ENCODE measurements around the gene AGAP3.

The AGAP3 gene

DNA sequence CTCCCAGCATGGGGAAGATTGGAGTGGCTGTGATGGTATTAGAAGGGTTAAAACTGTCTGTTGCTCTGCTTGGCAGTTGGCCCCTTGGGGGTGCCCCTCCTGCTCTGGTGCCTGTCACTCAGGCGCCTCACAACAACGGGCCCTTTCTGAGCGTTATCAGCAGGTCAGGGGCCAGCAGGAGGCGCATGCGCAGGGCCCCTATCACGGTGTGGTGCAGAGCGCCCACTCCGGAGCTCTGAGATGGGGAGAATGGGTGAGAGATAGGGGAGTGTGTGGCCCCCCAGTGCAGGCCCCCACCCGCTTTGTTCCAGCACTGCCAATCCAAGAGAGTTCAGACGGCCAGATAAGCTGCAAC lies 56.4 kb downstream of the AGAP3 start:
- no peak overlapping the region for H3K4me3 ChIP-seq (ENCODE audit: control insufficient read depth, low read depth, low read length)
- DNase-seq (ENCODE audit: low read depth), result no peak
- TF ChIP-seq CTCF (conservative IDR thresholded peaks at IDR 0.05; ENCODE audit: control insufficient read depth, insufficient read depth, low read depth, low read length), result no peak

DNA sequence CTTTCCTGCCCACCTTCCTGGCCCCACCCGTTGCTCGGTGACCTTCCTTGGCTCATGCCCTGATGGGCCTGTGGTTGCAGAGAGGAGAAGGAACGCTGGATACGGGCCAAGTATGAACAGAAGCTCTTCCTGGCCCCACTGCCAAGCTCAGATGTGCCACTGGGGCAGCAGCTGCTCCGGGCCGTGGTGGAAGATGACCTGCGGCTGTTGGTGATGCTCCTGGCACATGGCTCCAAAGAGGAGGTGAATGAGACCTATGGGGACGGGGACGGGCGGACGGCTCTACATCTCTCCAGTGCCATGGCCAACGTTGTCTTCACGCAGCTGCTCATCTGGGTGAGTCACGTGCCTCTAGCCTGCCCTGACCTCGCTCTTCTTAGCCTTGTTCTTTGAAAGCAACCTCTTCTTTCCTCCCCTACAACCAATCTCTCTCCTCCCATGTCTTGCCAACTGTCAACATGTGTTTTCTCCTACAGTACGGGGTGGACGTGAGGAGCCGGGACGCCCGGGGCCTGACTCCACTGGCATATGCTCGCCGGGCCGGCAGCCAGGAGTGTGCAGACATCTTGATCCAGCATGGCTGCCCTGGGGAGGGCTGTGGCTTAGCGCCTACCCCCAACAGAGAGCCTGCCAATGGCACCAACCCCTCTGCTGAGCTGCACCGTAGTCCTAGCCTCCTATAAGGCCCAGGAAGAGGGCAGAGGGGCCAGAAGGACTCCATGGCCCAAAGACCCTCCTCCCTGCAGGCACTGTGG lies 57.2 kb downstream of the AGAP3 start:
- H3K4me3 ChIP-seq (ENCODE audit: control insufficient read depth, low read depth, low read length), result no peak overlapping the region
- TF ChIP-seq CTCF (conservative IDR thresholded peaks at IDR 0.05; ENCODE audit: control insufficient read depth, insufficient read depth, low read depth, low read length), result no peak
- peak; percentile 11 for DNase-seq (ENCODE audit: low read depth)

DNA sequence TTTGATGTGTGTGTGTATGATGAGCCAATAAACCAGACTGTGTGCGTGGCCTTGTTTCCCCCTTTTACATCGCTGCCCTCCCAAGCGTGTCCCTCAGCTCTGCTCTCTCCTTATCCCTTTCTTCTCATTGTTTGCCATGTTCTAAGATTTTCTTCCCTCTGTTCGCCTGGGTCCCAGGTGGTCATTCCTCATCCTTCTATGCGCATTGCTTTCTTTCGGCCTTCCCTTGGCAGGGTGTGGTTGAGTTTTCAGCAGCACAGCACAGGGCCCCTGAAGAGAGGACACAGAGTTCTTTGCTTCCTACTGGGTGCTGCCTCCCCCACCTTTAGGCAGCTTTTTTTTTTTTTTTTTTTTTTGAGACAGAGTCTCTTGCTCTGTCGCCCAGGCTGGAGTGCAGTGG lies 58.1 kb downstream of the AGAP3 start:
- DNase-seq (ENCODE audit: low read depth), result no peak
- no peak for TF ChIP-seq CTCF (conservative IDR thresholded peaks at IDR 0.05; ENCODE audit: control insufficient read depth, insufficient read depth, low read depth, low read length)
- no peak overlapping the region for H3K4me3 ChIP-seq (ENCODE audit: control insufficient read depth, low read depth, low read length)

DNA sequence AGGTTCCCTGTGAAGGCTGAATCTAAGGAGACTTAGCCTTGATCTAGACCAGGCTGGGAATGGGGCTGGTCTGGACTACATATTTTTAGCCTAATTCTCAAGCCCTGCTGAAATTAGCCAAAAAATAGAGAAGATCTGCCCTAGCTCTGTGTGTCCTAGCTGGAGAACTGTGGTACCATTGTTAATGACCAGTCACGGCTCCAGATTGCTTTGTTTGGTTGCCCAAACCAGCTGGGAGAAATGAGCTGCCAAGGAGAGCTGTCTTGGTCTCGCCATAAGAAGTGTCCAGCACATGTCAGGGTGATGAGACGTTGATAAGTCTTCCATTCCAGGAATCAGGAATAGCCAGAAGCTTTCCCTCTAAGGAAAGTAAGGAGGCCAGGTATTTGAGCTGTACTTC lies 60.5 kb downstream of the AGAP3 start:
- no peak overlapping the region for H3K4me3 ChIP-seq (ENCODE audit: control insufficient read depth, low read depth, low read length)
- no peak for DNase-seq (ENCODE audit: low read depth)
- TF ChIP-seq CTCF (conservative IDR thresholded peaks at IDR 0.05; ENCODE audit: control insufficient read depth, insufficient read depth, low read depth, low read length), result no peak

GRCh38 chr7:151148319-151149259 lies 62.3 kb downstream of the AGAP3 start:
- DNase-seq (ENCODE audit: low read depth), result no peak

GRCh38 chr7:151150388-151150787 lies 64.1 kb downstream of the AGAP3 start:
- DNase-seq (ENCODE audit: low read depth), result no peak
- no peak overlapping the region for H3K4me3 ChIP-seq (ENCODE audit: control insufficient read depth, low read depth, low read length)
- no peak for TF ChIP-seq CTCF (conservative IDR thresholded peaks at IDR 0.05; ENCODE audit: control insufficient read depth, insufficient read depth, low read depth, low read length)

More at GRCh38 chr7:151148319-151149259, 62.3 kb downstream of the AGAP3 start:
- no peak overlapping the region for H3K4me3 ChIP-seq (ENCODE audit: control insufficient read depth, low read depth, low read length)
- TF ChIP-seq CTCF (conservative IDR thresholded peaks at IDR 0.05; ENCODE audit: control insufficient read depth, insufficient read depth, low read depth, low read length), result no peak
